PC-3 (cell line): ENCODE measurements around the gene RGS14. TPM values are rescaled to one million over a fixed set of nuclear protein-coding genes. Genes with fewer than 3 reads are reported as not detected.

Experiments used
- ATAC-seq: fragments of 200-7000 bp; cut with Tn5 transposase; 2 replicates; pipeline ENCODE4 v1.9.1; 2020; ENCODE audit warnings: mild to moderate bottlenecking, moderate library complexity
- BruUV-seq: library from RNA; stranded (reverse); fragments of 400-500 nt; replicated peaks from 2 replicates; lab custom pipeline; 2021; lab: Mats Ljungman, UMichigan
- CTCF ChIA-PET: fragments of 300-600 bp; sonication (Branson Sonifier 250); formaldehyde crosslinking; loops from one replicate; lab custom pipeline; 2022; ENCODE audit warnings: antibody characterized with exemption; lab: Charles Lee
- POLR2A ChIA-PET: fragments of 300-600 bp; sonication (Branson Sonifier 250); formaldehyde crosslinking; loops from one replicate; lab custom pipeline; 2022; ENCODE audit warnings: antibody characterized with exemption; ENCODE audit not compliant: unreplicated experiment; lab: Charles Lee
- DNase-seq: peaks from one replicate; pipeline ENCODE4 v3.0.0-alpha.2; 2015
- H2AFZ ChIP-seq: fragments of 300-600 bp; sonication (generic); 2 replicates; pipeline ENCODE4 v1.6.0; 2016; ENCODE audit warnings: antibody characterized with exemption, low read length
- H3F3A ChIP-seq: fragments of 300-600 bp; sonication (generic); one replicate; pipeline ENCODE4 v1.6.0; 2017; ENCODE audit warnings: antibody characterized with exemption, low read length, control low read depth, mild to moderate bottlenecking; ENCODE audit not compliant: unreplicated experiment
- H3K27ac ChIP-seq: fragments of 300-600 bp; sonication (generic); 2 replicates; pipeline ENCODE4 v1.5.1; 2016; ENCODE audit warnings: mild to moderate bottlenecking, low read length
- H3K27me3 ChIP-seq: fragments of 300-600 bp; sonication (generic); 2 replicates; pipeline ENCODE4 v1.6.1; 2016; ENCODE audit warnings: low read length, mixed read lengths
- H3K36me3 ChIP-seq: fragments of 300-600 bp; sonication (generic); 2 replicates; pipeline ENCODE4 v1.6.1; 2016; ENCODE audit warnings: low read depth, mixed run types, low read length, mixed read lengths
- H3K4me1 ChIP-seq: fragments of 300-600 bp; sonication (generic); 2 replicates; pipeline ENCODE4 v1.5.1; 2016; ENCODE audit warnings: low read length; ENCODE audit not compliant: insufficient read depth
- H3K4me2 ChIP-seq: fragments of 300-600 bp; sonication (generic); 2 replicates; pipeline ENCODE4 v1.6.0; 2016; ENCODE audit warnings: low read length
- H3K4me3 ChIP-seq: fragments of 300-600 bp; sonication (generic); 2 replicates; pipeline ENCODE4 v1.5.1; 2016; ENCODE audit warnings: mild to moderate bottlenecking, low read length, mixed read lengths
- H3K79me2 ChIP-seq: fragments of 300-600 bp; sonication (generic); 2 replicates; pipeline ENCODE4 v1.6.1; 2017; ENCODE audit warnings: low read length, mixed read lengths
- H3K9ac ChIP-seq: fragments of 300-600 bp; sonication (generic); 2 replicates; pipeline ENCODE4 v1.6.0; 2016; ENCODE audit warnings: mild to moderate bottlenecking, low read length
- H3K9me2 ChIP-seq: fragments of 300-600 bp; sonication (generic); replicated peaks from 2 replicates; pipeline ENCODE4 v1.6.1; 2016; ENCODE audit warnings: mixed run types, low read length, mixed read lengths
- H3K9me3 ChIP-seq: fragments of 300-600 bp; sonication (generic); 2 replicates; pipeline ENCODE4 v1.6.1; 2016; ENCODE audit warnings: low read length, mixed read lengths
- H4K20me1 ChIP-seq: fragments of 300-600 bp; sonication (generic); 2 replicates; pipeline ENCODE4 v1.6.1; 2016; ENCODE audit warnings: low read length, mixed read lengths
- CTCF ChIP-seq: fragments of 300-600 bp; sonication (generic); conservative IDR thresholded peaks from 2 replicates; pipeline ENCODE4 v1.5.1; 2017; ENCODE audit warnings: antibody characterized with exemption, low read depth, mild to moderate bottlenecking, low read length
- EZH2 ChIP-seq: fragments of 300-600 bp; sonication (generic); IDR thresholded peaks from one replicate; pipeline ENCODE4 v1.6.1; 2017; ENCODE audit warnings: antibody characterized with exemption, mild to moderate bottlenecking, low read length; ENCODE audit not compliant: unreplicated experiment
- EZH2phosphoT487 ChIP-seq: fragments of 300-600 bp; sonication (generic); IDR thresholded peaks from 2 replicates; pipeline ENCODE4 v1.6.1; 2018; ENCODE audit warnings: mild to moderate bottlenecking, antibody characterized with exemption, low read length, borderline replicate concordance
- intact Hi-C: fragments of 100-400 bp; cut with micrococcal nuclease; formaldehyde crosslinking; loops from 2 replicates; pipeline ENCODE4 v1.9.0; 2023
- total RNA-seq: library from RNA; depleted of rRNA; stranded (reverse); fragments of >200 nt; gene quantifications from 2 replicates; pipeline ENCODE4 v1.2.3, GENCODE V29; 2014

RGS14 gene
- total RNA-seq, 1 experiment from 2014 or later = 32.3 TPM

GRCh38 chr5:177327539-177328522 is 29.9 kb upstream of the RGS14 start:
- H4K20me1 ChIP-seq = no peaks in the 10 kb centered on the region
- H3K36me3 ChIP-seq = no peaks in the 10 kb centered on the region
- no peak overlapping the region for H3K9ac ChIP-seq
- H3K27ac ChIP-seq = no peak overlapping the region
- H3K9me2 ChIP-seq = no peaks in the 10 kb centered on the region
- intact Hi-C loops = no loop called here
- CTCF ChIA-PET = interaction anchor here (0.6 to 1.2 kb wide), 3 partner anchors 21 to 55 kb away, joined by 3 to 11 read pairs (median 3); no protein-coding TSS in a partner anchor
- H3K4me1 ChIP-seq = peaks cover 20% of the 10 kb centered on the region
- no peaks in the 10 kb centered on the region for H3K27me3 ChIP-seq
- POLR2A ChIA-PET = interaction anchor here (0.6 kb wide), 4 partner anchors 11 to 98 kb away, joined by 3 to 7 read pairs (median 4); partner anchors contain the start of gene GRK6
- TF ChIP-seq CTCF (peak; percentile 38; the same call in 1 of the 2 replicates), EZH2phosphoT487 (no peak), EZH2 (no peak)
- peak overlapping the region; percentile 29; the same call in 1 of the 2 replicates for H3K4me2 ChIP-seq
- no peaks in the 10 kb centered on the region for H3K9me3 ChIP-seq
- H3K79me2 ChIP-seq = no peaks in the 10 kb centered on the region
- no peak overlapping the region for H3K4me3 ChIP-seq
- no TSS peak for BruUV-seq
- DNase-seq (peak; percentile 71), ATAC-seq (peak; percentile 87)
- no peaks in the 10 kb centered on the region for H3F3A ChIP-seq
- no peak overlapping the region for H2AFZ ChIP-seq

GRCh38 chr5:177328545-177329231 is 29.0 kb upstream of the RGS14 start:
- Histone ChIP-seq H3K4me3 (no peak overlapping the region), H3K27me3 (no peaks in the 10 kb centered on the region), H3K27ac (no peak overlapping the region), H4K20me1 (no peaks in the 10 kb centered on the region), H3K4me1 (peaks cover 20% of the 10 kb centered on the region), H3F3A (no peaks in the 10 kb centered on the region), H2AFZ (no peak overlapping the region), H3K9me2 (no peaks in the 10 kb centered on the region), H3K4me2 (peak overlapping the region; percentile 29; the same call in 1 of the 2 replicates), H3K36me3 (no peaks in the 10 kb centered on the region; the same call in 1 of the 2 replicates), H3K79me2 (no peaks in the 10 kb centered on the region), H3K9me3 (no peaks in the 10 kb centered on the region), H3K9ac (no peak overlapping the region)
- ChIA-PET CTCF (interaction anchor here (0.6 kb wide), 1 partner anchor 20 kb away, joined by 11 read pairs; no protein-coding TSS in a partner anchor), POLR2A (interaction anchor here (0.6 kb wide), 3 partner anchors 10 to 97 kb away, joined by 5 to 9 read pairs (median 7); partner anchors contain the start of gene GRK6)
- BruUV-seq = no TSS peak
- DNase-seq (no peak), ATAC-seq (no peak)
- no peak for TF ChIP-seq EZH2phosphoT487
- TF ChIP-seq CTCF = no peak
- no peak for TF ChIP-seq EZH2
- intact Hi-C loops = no loop called here
